GM23338 (cell line): Measurements from ENCODE around the gene KLF9. TPM values are rescaled to one million over a fixed set of nuclear protein-coding genes. Genes with fewer than 3 reads are reported as not detected.

Experiments
- ATAC-seq: fragments of 200-7000 bp; cut with Tn5 transposase; 3 replicates; pipeline ENCODE4 v1.9.1; 2020
- DNase-seq: peaks from one replicate; pipeline ENCODE4 v3.0.0-alpha.2; 2015; ENCODE audit warnings: low spot score
- H2AFZ ChIP-seq: fragments of 200-600 bp; sonication (generic); 2 replicates; pipeline ENCODE4 v1.8.0; 2016; ENCODE audit warnings: antibody characterized with exemption, mild to moderate bottlenecking, moderate library complexity
- H3F3A ChIP-seq: fragments of 200-600 bp; sonication (generic); replicated peaks from 2 replicates; pipeline ENCODE4 v1.8.0; 2017; ENCODE audit warnings: antibody characterized with exemption, mixed run types, low read depth
- H3K27ac ChIP-seq: fragments of 200-600 bp; sonication (generic); 2 replicates; pipeline ENCODE4 v1.6.1; 2016; ENCODE audit warnings: low read depth
- H3K27me3 ChIP-seq: fragments of 200-600 bp; sonication (generic); 2 replicates; pipeline ENCODE4 v1.8.0; 2016; ENCODE audit warnings: mild to moderate bottlenecking, mixed run types, moderate library complexity; ENCODE audit not compliant: insufficient read depth
- H3K36me3 ChIP-seq: fragments of 200-600 bp; sonication (generic); 2 replicates; pipeline ENCODE4 v1.8.0; 2016; ENCODE audit warnings: mild to moderate bottlenecking; ENCODE audit not compliant: insufficient read depth
- H3K4me1 ChIP-seq: fragments of 200-600 bp; sonication (generic); 2 replicates; pipeline ENCODE4 v1.8.0; 2016; ENCODE audit warnings: mild to moderate bottlenecking, moderate library complexity; ENCODE audit not compliant: insufficient read depth
- H3K4me2 ChIP-seq: fragments of 200-600 bp; sonication (generic); 2 replicates; pipeline ENCODE4 v1.7.1; 2017; ENCODE audit warnings: mixed run types
- H3K4me3 ChIP-seq: fragments of 200-600 bp; sonication (generic); 2 replicates; pipeline ENCODE4 v1.6.1; 2016; ENCODE audit warnings: mixed run types
- H3K79me2 ChIP-seq: fragments of 200-600 bp; sonication (generic); replicated peaks from 2 replicates; pipeline ENCODE4 v1.8.0; 2017; ENCODE audit warnings: mild to moderate bottlenecking; ENCODE audit not compliant: insufficient read depth
- H3K9me2 ChIP-seq: fragments of 200-600 bp; sonication (generic); 2 replicates; pipeline ENCODE4 v1.8.0; 2017; ENCODE audit not compliant: insufficient read depth
- H4K20me1 ChIP-seq: fragments of 200-600 bp; sonication (generic); replicated peaks from 2 replicates; pipeline ENCODE4 v1.8.0; 2017; ENCODE audit warnings: mild to moderate bottlenecking; ENCODE audit not compliant: insufficient read depth
- H3K27ac Mint-ChIP-seq: 2 replicates; pipeline ENCODE4 v1.8.0; 2020; ENCODE audit warnings: inconsistent platforms, mild to moderate bottlenecking, moderate library complexity, mixed read lengths
- H3K27me3 Mint-ChIP-seq: 3 replicates; pipeline ENCODE4 v1.8.0; 2022; ENCODE audit warnings: low read depth, mild to moderate bottlenecking, moderate library complexity, mixed read lengths, inconsistent platforms; ENCODE audit not compliant: insufficient read depth, poor library complexity
- H3K36me3 Mint-ChIP-seq: 3 replicates; pipeline ENCODE4 v1.8.0; 2021; ENCODE audit warnings: low read depth, mild to moderate bottlenecking, inconsistent platforms, moderate library complexity, mixed read lengths
- H3K4me1 Mint-ChIP-seq: 3 replicates; pipeline ENCODE4 v1.8.0; 2020; ENCODE audit warnings: mild to moderate bottlenecking, inconsistent platforms, mixed read lengths
- H3K4me3 Mint-ChIP-seq: 3 replicates; pipeline ENCODE4 v1.8.0; 2021; ENCODE audit warnings: moderate library complexity, mild to moderate bottlenecking, inconsistent platforms, mixed read lengths
- H3K9me3 Mint-ChIP-seq: 3 replicates; pipeline ENCODE4 v1.8.0; 2020; ENCODE audit warnings: moderate library complexity, mild to moderate bottlenecking, inconsistent platforms, mixed read lengths
- EZH2 ChIP-seq: fragments of 200-600 bp; sonication (generic); IDR thresholded peaks from one replicate; pipeline ENCODE4 v1.8.0; 2017; ENCODE audit warnings: antibody characterized with exemption, mild to moderate bottlenecking, low read depth; ENCODE audit not compliant: unreplicated experiment
- EZH2phosphoT487 ChIP-seq: fragments of 200-600 bp; sonication (generic); IDR thresholded peaks from one replicate; pipeline ENCODE4 v1.8.1; 2018; ENCODE audit warnings: antibody characterized with exemption; ENCODE audit not compliant: unreplicated experiment
- JUNB ChIP-seq: IDR thresholded peaks from one replicate; pipeline ENCODE4 v1.6.1; 2016; ENCODE audit warnings: antibody characterized with exemption; ENCODE audit not compliant: unreplicated experiment
- NANOG ChIP-seq: IDR thresholded peaks from 2 replicates; pipeline ENCODE4 v1.6.1; 2016; ENCODE audit warnings: antibody characterized with exemption, borderline replicate concordance
- POLR2AphosphoS5 ChIP-seq: IDR thresholded peaks from 2 replicates; pipeline ENCODE4 v1.6.1; 2016; ENCODE audit warnings: antibody characterized with exemption, low read depth
- ZNF114 ChIP-seq: fragments of 250-450 bp; sonication (Bioruptor Pico); IDR thresholded peaks from 2 replicates; pipeline ENCODE4 v1.5.0; 2020; ENCODE audit warnings: mild to moderate bottlenecking, moderate library complexity
- polyA plus RNA-seq: library from polyadenylated mRNA; unstranded; fragments of >200 nt; fragmentation: Nextera tagmentation; extraction: Ambion mirVana; gene quantifications from 2 replicates; pipeline ENCODE4 v1.2.1, GENCODE V29; 2016
- total RNA-seq: library from RNA; depleted of rRNA; stranded (reverse); fragments of >200 nt; shearing (Covaris generic); gene quantifications from 2 replicates; pipeline ENCODE4 v1.2.3, GENCODE V29; 2014
- TF ChIP-seq, protein P1 (sequence below), 2 experiments: fragments of 200-600 bp in 1 of 2; sonication (generic) in 1 of 2; conservative IDR thresholded peaks; 2 replicates each; pipeline versions ENCODE4 v1.5.1 to v1.6.1; 2016 to 2017; ENCODE audit warnings: antibody characterized with exemption in 2 of 2, low read depth in 2 of 2, mild to moderate bottlenecking in 2 of 2, moderate library complexity in 1 of 2
- TF ChIP-seq, protein P2 (sequence below): IDR thresholded peaks from 2 replicates; pipeline ENCODE4 v1.6.1; 2016; ENCODE audit warnings: antibody characterized with exemption

KLF9 gene
- total and polyA plus RNA-seq, 2 experiments from 2014 or later, result 0.58 to 1.5 TPM

- no peaks in the 10 kb centered on the region; the same call in 1 of the 2 replicates for H3K9me2 ChIP-seq
- Mint-ChIP-seq H3K27me3 (peaks cover 46% of the 10 kb centered on the region), H3K4me3 (peak overlapping the region; percentile 82), H3K9me3 (no peaks in the 10 kb centered on the region; the same call in 2 of the 3 replicates), H3K36me3 (no peaks in the 10 kb centered on the region), H3K27ac (no peak overlapping the region), H3K4me1 (peaks cover 20% of the 10 kb centered on the region; the same call in 2 of the 3 replicates)
- H3K4me1 ChIP-seq, result peaks cover 21% of the 10 kb centered on the region
- TF ChIP-seq, protein P1, sequence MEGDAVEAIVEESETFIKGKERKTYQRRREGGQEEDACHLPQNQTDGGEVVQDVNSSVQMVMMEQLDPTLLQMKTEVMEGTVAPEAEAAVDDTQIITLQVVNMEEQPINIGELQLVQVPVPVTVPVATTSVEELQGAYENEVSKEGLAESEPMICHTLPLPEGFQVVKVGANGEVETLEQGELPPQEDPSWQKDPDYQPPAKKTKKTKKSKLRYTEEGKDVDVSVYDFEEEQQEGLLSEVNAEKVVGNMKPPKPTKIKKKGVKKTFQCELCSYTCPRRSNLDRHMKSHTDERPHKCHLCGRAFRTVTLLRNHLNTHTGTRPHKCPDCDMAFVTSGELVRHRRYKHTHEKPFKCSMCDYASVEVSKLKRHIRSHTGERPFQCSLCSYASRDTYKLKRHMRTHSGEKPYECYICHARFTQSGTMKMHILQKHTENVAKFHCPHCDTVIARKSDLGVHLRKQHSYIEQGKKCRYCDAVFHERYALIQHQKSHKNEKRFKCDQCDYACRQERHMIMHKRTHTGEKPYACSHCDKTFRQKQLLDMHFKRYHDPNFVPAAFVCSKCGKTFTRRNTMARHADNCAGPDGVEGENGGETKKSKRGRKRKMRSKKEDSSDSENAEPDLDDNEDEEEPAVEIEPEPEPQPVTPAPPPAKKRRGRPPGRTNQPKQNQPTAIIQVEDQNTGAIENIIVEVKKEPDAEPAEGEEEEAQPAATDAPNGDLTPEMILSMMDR (conservative IDR thresholded peaks at IDR 0.05; ENCODE audit: low read depth in 2 of 2), result no peak
- TF ChIP-seq EZH2, result peak; percentile 68
- H3K27ac ChIP-seq, result no peak overlapping the region
- 0 out of 2 replicates have a peak, but pooled peaks cover 2% of the 10 kb centered on the region for H3F3A ChIP-seq
- H3K79me2 ChIP-seq, result no peaks in the 10 kb centered on the region; the same call in 1 of the 2 replicates
- DNase-seq, result peak; percentile 37
- H3K36me3 ChIP-seq, result no peaks in the 10 kb centered on the region
- H4K20me1 ChIP-seq, result no peaks in the 10 kb centered on the region
- H3K27me3 ChIP-seq, result peaks cover 68% of the 10 kb centered on the region
- H3K4me3 ChIP-seq, result peak overlapping the region; percentile 51
- peak overlapping the region; percentile 85 for H3K4me2 ChIP-seq
- ATAC-seq, result peak; percentile 17
- H2AFZ ChIP-seq, result peak overlapping the region; percentile 94
Observed at GRCh38 chr9:70412832-70413463, 1.5 kb downstream of the KLF9 start.

DNA sequence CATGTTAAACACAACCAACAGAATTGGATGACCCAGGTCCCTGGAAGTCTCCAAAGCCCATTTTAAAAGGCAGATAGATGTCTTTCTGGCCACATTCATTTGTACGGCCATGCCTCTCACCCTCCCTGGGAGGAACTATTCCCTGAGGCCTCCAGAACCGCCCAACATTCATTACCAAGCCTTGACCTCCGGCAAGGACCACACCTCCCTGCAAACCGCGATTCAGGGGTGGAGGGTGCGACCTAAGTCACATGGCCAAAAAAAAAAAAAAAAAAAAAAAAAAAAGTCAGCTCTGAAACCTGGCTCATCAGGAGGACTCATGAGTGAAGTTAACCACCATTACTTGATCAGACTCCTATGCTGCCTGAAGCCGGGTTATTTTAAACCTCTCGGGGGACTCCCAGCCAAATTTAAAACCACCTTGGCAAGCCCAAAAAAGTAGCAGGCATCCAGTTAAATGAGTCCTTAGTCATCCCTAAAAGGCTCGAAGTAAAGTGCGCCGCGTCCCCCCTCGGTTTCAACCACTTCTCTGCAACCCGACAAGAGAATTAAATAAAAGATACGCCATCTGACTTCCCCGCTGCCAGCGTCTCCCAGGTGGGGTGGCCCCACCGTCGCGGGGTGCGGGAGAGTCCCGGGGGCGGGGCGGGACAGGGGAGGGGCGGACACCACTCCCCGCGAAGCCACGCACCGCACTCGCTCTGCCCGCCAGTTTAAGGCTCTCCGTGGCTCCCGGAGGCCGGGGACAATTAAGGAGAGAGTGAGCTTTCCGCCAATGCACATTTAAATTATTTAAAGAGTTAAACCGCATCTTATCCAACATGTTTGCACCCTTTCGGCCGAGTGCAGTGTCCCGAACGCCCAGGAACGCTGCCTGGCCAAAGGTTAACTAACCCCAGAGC, 2.3 kb downstream of the KLF9 start:
- H3K27me3 ChIP-seq, result peaks cover 64% of the 10 kb centered on the region

More for the DNA sequence above, 2.3 kb downstream of the KLF9 start:
- Histone ChIP-seq H2AFZ (peak overlapping the region; percentile 94), H4K20me1 (no peaks in the 10 kb centered on the region), H3K4me2 (peak overlapping the region; percentile 85), H3K79me2 (no peaks in the 10 kb centered on the region; the same call in 1 of the 2 replicates), H3K9me2 (no peaks in the 10 kb centered on the region; the same call in 1 of the 2 replicates), H3K4me1 (peaks cover 22% of the 10 kb centered on the region), H3K36me3 (no peaks in the 10 kb centered on the region), H3K4me3 (peak overlapping the region; percentile 51), H3F3A (0 out of 2 replicates have a peak, but pooled peaks cover 2% of the 10 kb centered on the region), H3K27ac (no peak overlapping the region)
- ATAC-seq (peak; percentile 59), DNase-seq (peak; percentile 72)
- Mint-ChIP-seq H3K27me3 (peaks cover 45% of the 10 kb centered on the region), H3K27ac (no peak overlapping the region), H3K4me3 (peak overlapping the region; percentile 82), H3K9me3 (no peaks in the 10 kb centered on the region; the same call in 2 of the 3 replicates), H3K4me1 (peaks cover 22% of the 10 kb centered on the region), H3K36me3 (no peaks in the 10 kb centered on the region)
- TF ChIP-seq, protein P2, sequence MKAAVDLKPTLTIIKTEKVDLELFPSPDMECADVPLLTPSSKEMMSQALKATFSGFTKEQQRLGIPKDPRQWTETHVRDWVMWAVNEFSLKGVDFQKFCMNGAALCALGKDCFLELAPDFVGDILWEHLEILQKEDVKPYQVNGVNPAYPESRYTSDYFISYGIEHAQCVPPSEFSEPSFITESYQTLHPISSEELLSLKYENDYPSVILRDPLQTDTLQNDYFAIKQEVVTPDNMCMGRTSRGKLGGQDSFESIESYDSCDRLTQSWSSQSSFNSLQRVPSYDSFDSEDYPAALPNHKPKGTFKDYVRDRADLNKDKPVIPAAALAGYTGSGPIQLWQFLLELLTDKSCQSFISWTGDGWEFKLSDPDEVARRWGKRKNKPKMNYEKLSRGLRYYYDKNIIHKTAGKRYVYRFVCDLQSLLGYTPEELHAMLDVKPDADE, result no peak
- TF ChIP-seq, protein P1 (conservative IDR thresholded peaks at IDR 0.05; ENCODE audit: low read depth in 2 of 2), result no peak
- TF ChIP-seq ZNF114 (CRISPR knock-in tag) (no peak), JUNB (no peak), NANOG (no peak), EZH2phosphoT487 (no peak), EZH2 (no peak), POLR2AphosphoS5 (no peak)
